ENCODE measurements around the gene BRCA1. TPM values are rescaled to one million over a fixed set of nuclear protein-coding genes. Genes with fewer than 3 reads are reported as not detected.
"Not testable (repeated sequence)": the region's sequence is repeated elsewhere in the genome, so short reads cannot be mapped to it uniquely, and the experiment has no call there.

The BRCA1 gene
- total RNA-seq, 2 donors from 2014 or later: 4.6 to 5.9 TPM

GRCh38 chr17:43138531-43138930, 13.4 kb upstream of the BRCA1 start:
- intact Hi-C loops (cut with DNase I); DNase-seq (ENCODE audit: low spot score): not testable (repeated sequence)

GRCh38 chr17:43136574-43136973, 11.4 kb upstream of the BRCA1 start:
- intact Hi-C loops (cut with DNase I); DNase-seq (ENCODE audit: low spot score): not testable (repeated sequence)

DNA sequence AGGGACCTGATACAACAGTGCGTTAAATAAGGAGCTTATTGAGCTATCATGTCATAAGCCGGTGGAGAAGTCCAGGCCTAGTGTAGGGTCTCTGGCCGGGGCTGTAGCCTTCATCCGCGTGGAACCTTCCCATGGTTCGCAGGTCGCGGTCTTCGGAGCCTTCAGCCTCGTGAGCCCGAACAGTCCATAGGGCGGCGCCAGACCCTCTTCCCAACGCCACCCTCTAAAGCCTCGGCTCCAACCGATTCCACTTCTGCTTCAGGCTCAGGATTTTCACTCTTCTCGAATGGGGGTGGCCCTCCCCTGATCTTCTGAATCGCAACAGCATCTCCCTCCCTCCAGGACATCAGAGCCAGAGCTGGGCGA, 10.3 kb upstream of the BRCA1 start:
- no peak for DNase-seq (ENCODE audit: low spot score)
- intact Hi-C loops (cut with DNase I): no loop called here

DNA sequence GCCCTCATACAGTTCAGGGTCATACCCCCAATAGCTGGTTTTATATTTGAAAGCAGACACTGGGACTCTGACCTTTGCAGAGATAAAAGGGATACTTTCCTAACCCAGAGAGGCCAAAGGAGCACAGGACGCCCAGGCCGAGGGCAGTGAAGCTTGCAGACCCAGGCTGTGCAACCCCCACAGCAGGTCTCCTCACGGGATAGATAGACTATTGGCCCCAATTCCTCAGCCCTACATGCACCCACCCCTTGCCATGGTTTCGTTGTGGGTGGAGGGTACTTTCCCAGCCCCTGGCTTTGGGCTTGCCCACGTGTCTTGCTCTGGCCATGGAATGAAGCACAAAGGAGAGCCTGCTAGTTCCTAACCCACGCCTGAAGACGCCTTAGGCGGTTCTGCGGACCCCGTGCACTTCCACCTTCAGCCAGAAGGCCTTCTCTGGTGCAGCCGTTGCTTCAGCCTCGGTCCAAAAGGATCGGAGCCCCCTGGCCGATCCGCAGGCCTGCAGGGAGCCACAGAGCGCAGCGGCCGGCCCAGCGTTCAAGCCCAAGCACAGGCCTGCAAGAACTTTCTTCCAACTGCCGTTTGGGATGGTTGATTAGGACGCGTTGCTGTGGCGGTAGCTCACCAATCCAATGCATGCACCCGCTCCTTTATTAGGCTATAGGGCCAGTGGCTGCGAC, 9.8 kb upstream of the BRCA1 start:
- no peak for DNase-seq (ENCODE audit: low spot score)
- intact Hi-C loops (cut with DNase I): no loop called here

- DNase-seq (ENCODE audit: low spot score); intact Hi-C loops (cut with DNase I): not testable (repeated sequence)
Measured at GRCh38 chr17:43133439-43133838, 8.3 kb upstream of the BRCA1 start.

GRCh38 chr17:43132117-43132516, 7.0 kb upstream of the BRCA1 start:
- intact Hi-C loops (cut with DNase I): no loop called here

DNA sequence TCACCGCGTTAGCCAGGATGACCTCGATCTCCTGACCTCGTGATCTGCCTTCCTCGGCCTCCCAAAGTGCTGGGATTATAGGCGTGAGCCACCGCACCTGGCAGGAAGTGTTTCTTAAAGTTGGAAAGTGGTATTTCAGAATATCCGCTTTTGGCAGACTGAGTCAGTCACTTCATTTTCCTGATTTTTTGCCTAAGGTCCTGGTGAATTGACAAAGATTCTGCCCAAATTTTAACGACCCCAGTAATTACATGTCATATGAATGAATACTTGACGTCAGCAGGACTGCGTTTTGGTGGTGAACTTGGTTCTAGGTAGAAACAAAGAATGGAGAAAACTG, 4.5 kb upstream of the BRCA1 start:
- DNase-seq (ENCODE audit: low spot score): no peak
- intact Hi-C loops (cut with DNase I): loop anchor here in 1 of 2 donors (5.0 kb wide), 1 partner anchor 107 kb away; the partner anchor contains the start of gene VAT1

More at GRCh38 chr17:43132117-43132516, 7.0 kb upstream of the BRCA1 start:
- no peak for DNase-seq (ENCODE audit: low spot score)

DNA sequence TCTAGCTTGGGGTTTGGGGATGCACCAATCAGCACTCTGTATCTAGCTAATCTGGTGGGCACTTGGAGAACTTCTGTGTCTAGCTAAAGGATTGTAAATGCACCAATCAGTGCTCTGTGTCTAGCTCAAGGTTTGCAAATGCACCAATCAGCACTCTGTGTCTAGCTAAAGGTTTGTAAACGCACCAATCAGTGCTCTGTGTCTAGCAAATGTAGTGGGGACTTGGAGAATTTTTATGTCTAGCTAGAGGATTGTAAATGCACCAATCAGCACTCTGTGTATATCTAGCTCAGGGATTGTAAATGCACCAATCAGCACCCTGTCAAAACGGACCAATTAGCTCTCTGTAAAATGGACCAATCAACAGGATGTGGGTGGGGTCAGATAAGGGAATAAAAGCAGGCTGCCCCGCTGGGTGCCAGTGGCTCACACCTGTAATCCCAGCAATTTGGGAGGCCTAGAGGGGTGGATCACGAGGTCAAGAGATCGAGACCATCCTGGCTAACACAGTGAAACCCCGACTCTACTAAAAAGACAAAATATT, 2.2 kb upstream of the BRCA1 start:
- not testable (repeated sequence) for DNase-seq (ENCODE audit: low spot score)
- intact Hi-C loops (cut with DNase I): loop anchor here in 1 of 2 donors (5.0 kb wide), 1 partner anchor 105 kb away; the partner anchor contains the start of gene VAT1

- intact Hi-C loops (cut with DNase I): loop anchor here in 1 of 2 donors (5.0 kb wide), 1 partner anchor 105 kb away; the partner anchor contains the start of gene VAT1
Measured at GRCh38 chr17:43126911-43127290, 1.7 kb upstream of the BRCA1 start.

DNA sequence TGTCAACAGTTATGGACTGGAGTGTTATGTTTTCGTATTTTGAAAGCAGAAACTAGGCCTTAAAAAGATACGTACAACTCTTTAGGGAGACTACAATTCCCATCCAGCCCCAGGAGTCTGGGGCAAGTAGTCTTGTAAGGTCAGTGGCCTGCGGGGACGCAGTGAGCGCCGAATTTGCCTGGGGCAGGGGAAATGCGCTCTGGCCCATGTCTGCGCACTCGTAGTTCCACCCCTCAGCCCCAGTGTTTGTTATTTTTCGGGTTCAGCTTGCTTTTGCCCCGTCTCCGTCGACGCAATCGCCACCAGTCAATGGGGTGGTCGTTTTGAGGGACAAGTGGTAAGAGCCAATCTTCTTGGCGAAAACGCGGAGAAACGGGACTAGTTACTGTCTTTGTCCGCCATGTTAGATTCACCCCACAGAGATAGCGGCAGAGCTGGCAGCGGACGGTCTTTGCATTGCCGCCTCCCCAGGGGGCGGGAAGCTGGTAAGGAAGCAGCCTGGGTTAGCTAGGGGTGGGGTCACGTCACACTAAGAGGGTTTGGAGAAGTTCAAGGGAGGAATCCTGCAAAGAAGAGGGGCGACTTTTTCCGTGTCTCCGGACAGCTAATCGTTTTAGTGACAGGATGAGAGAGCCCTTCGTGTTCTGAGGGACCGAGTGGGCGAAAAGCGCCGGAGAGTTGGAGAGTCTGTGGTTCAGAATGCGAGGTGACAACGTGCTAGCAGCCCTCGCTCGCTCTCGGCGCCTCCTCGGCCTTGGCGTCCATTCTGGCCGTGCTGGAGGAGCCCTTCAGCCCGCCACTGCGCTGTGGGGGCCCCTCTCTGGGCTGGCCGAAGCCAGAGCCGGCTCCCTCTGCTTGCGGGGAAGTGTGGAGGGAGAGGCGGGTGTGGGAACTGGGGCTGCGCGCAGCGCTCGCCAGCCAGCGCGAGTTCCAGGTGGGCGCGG, 1.1 kb upstream of the BRCA1 start:
- no peak for DNase-seq (ENCODE audit: low spot score)
- intact Hi-C loops (cut with DNase I): loop anchor here in 1 of 2 donors (5.0 kb wide), 1 partner anchor 104 kb away; the partner anchor contains the start of gene VAT1

More at GRCh38 chr17:43126911-43127290, 1.7 kb upstream of the BRCA1 start:
- DNase-seq (ENCODE audit: low spot score): no peak

- intact Hi-C loops (cut with DNase I): no loop called here
- no peak for DNase-seq (ENCODE audit: low spot score)
Measured at GRCh38 chr17:43118679-43119615, 6.2 kb downstream of the BRCA1 start.

- intact Hi-C loops (cut with DNase I): no loop called here
Measured at GRCh38 chr17:43114151-43114552, 11.0 kb downstream of the BRCA1 start.

DNA sequence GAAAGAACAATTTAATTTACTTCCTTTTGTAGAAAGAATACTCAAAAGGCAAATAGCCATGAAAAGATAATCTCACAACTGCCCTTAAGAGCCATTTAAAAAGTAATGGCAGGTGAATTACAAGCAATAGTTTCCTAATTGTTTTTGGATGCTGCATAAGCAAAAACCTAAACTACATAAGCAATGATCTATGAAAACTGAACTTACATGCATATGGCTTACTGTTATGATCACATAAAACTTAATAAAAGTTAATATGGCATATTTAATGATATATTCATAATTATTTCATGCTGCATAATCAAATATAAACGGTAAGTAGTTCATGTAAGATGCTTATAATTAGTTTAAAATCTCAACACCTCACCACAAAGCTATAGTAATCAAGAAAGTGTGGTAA, 18.6 kb downstream of the BRCA1 start:
- intact Hi-C loops (cut with DNase I): no loop called here

More at GRCh38 chr17:43114151-43114552, 11.0 kb downstream of the BRCA1 start:
- DNase-seq (ENCODE audit: low spot score): no peak

GRCh38 chr17:43105146-43105545, 20.0 kb downstream of the BRCA1 start:
- intact Hi-C loops (cut with DNase I): no loop called here

More for the DNA sequence above, 18.6 kb downstream of the BRCA1 start:
- no peak for DNase-seq (ENCODE audit: low spot score)

DNA sequence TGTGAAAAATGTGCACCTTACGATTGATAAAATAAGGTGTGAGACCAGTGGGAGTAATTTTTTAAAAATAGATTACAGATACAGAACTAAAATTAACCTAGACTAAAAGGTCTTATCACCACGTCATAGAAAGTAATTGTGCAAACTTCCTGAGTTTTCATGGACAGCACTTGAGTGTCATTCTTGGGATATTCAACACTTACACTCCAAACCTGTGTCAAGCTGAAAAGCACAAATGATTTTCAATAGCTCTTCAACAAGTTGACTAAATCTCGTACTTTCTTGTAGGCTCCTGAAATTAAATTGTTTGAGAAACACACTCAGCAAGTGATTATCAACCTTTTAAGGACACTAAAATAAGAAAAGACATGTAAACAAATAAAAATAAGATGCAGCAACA, 20.5 kb downstream of the BRCA1 start:
- DNase-seq (ENCODE audit: low spot score): no peak
- intact Hi-C loops (cut with DNase I): no loop called here

More at GRCh38 chr17:43105146-43105545, 20.0 kb downstream of the BRCA1 start:
- no peak for DNase-seq (ENCODE audit: low spot score)

DNA sequence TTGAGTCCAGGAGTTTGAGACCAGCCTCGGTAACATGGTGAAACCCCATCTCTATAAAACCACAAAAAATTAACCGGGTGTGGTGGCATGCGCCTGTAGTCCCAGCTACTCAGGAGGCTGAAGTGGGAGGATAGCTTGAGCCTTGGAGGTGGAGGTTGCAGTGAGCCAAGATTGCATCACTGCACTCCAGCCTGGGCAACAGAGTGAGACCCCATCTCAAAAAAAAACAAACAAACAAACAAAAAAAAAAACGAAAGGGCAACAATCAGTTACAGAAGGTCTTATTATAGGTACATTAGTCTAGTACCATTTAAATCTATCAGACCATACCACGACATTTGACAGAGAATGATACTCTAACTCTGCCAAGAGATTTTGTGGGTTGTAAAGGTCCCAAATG, 29.8 kb downstream of the BRCA1 start:
- DNase-seq (ENCODE audit: low spot score); intact Hi-C loops (cut with DNase I): not testable (repeated sequence)

DNA sequence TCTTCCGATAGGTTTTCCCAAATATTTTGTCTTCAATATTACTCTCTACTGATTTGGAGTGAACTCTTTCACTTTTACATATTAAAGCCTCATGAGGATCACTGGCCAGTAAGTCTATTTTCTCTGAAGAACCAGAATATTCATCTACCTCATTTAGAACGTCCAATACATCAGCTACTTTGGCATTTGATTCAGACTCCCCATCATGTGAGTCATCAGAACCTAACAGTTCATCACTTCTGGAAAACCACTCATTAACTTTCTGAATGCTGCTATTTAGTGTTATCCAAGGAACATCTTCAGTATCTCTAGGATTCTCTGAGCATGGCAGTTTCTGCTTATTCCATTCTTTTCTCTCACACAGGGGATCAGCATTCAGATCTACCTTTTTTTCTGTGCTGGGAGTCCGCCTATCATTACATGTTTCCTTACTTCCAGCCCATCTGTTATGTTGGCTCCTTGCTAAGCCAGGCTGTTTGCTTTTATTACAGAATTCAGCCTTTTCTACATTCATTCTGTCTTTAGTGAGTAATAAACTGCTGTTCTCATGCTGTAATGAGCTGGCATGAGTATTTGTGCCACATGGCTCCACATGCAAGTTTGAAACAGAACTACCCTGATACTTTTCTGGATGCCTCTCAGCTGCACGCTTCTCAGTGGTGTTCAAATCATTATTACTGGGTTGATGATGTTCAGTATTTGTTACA, 30.9 kb downstream of the BRCA1 start:
- DNase-seq (ENCODE audit: low spot score): no peak
- intact Hi-C loops (cut with DNase I): no loop called here

DNA sequence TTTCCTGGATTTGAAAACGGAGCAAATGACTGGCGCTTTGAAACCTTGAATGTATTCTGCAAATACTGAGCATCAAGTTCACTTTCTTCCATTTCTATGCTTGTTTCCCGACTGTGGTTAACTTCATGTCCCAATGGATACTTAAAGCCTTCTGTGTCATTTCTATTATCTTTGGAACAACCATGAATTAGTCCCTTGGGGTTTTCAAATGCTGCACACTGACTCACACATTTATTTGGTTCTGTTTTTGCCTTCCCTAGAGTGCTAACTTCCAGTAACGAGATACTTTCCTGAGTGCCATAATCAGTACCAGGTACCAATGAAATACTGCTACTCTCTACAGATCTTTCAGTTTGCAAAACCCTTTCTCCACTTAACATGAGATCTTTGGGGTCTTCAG, 32.3 kb downstream of the BRCA1 start:
- DNase-seq (ENCODE audit: low spot score): no peak
- intact Hi-C loops (cut with DNase I): no loop called here
